Activated gamma-delta T cell treated with anti-CD3 and anti-CD28 coated beads, Interleukin-2, amount 50 U/mL, for 16 hours (primary cell): ENCODE measurements around the gene SUPT3H.

ENCODE experiments used
- DNase-seq: peaks from one replicate; pipeline ENCODE4 v3.0.0-alpha.2; 2020; ENCODE audit warnings: low read depth

SUPT3H gene

GRCh38 chr6:45377554-45378333 lies at the start of gene SUPT3H:
Gene SUPT3H (minus strand): TSS chr6:45377934.
- DNase-seq = peak; percentile 90

DNA sequence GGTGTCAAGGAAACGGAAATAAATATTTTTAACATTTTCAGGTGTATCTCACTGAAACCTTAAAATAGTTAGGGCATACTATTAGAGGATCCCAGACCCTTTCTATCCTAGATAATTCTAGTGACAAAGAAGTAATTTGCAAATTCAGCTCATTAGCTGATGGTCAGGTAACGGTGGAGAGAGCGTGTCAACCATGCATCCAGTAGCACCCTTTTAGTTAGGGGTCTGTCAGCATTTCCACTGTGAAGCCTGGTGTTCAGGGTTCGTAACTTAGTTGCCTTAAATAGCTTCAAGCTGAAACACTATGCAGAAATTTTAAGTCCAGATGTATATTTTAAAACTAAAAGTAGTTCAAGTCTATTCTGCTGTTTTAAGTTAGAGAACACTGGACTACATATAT lies 48.5 kb upstream of the SUPT3H start:
- DNase-seq = no peak

- no peak for DNase-seq
These were observed 46.7 kb upstream of the SUPT3H start for GRCh38 chr6:45424451-45424861.

- no peak for DNase-seq
These were observed 46.2 kb upstream of the SUPT3H start for GRCh38 chr6:45423824-45424450.

GRCh38 chr6:45423111-45423823 lies 45.5 kb upstream of the SUPT3H start:
- DNase-seq = no peak

GRCh38 chr6:45422503-45423110 lies 44.9 kb upstream of the SUPT3H start:
- peak; percentile 43 for DNase-seq

DNA sequence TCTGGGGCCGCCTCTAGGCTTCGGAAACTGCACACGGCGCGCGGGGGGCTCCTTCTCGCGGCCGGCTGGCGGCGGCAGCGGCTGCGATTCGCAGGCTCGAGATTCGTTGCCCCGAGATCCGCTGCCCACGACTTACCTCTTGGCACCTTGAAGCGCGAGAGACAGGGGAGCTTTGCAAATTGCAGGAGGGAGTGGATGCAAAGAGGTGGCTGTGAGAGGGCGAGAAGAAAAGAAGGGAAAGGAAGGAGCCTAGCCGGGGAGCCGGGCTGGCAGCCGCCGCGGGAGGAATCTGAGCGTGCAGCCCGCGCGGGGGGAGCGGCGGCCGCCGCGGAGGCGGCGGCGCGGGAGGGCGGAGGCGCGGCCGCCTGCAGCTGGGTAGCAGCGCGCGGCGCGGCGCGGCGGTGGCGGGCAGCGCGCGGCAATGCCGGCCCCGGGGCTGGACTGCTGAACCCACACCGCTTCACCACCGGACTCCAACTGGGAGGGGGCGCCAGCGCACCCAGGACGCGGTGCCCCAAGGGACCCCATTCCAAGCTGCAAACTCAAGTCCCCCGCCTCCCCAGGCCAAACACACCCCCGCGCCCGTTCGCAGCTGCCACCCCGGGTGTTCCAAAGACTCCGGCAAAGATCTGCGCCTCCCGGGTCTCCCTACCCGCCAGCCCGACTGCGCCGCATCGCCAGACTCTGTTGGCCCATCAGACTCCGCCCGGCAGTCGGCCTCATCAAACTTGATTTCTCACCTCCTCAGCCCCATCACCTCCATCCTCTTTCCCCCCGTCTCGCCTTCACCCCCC lies 44.2 kb upstream of the SUPT3H start:
- DNase-seq = peak; percentile 32

DNA sequence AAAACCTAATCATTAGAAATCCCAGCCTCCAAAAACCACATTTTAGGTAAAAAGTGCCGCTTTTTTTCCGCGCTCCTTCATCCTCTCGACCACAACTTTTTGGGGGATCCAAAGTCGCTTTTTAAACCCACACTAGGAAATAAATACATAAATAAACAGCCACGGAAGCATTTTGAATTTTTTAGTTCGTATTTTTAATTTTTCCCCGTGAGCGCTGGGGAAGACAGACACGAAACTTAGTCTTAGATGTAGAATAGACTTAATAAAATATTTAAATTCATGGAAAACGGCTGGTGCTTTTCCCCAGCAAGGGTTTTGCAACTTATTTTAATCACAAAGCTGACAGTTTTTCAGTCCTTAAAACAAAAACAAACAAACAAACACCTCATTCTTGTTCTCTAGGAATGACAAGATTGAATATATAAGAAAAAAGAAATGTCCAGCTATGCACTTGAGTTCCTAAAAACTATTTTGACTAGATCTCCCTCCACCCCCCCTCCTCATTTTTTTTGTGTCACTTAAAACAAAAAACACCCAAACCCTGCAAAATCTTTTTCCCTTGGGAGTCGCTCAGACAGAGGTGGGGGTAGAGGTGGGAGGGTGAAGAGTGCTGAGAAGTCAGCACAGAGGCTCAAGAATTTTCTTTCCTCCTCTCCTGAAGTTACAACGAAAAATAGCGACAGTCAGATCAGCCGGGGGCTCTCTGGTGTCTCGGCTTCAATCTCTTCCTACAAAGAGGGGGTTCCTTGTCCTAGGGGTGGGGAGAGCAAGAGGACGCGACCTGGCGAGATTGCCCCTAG lies 43.4 kb upstream of the SUPT3H start:
- no peak for DNase-seq

DNA sequence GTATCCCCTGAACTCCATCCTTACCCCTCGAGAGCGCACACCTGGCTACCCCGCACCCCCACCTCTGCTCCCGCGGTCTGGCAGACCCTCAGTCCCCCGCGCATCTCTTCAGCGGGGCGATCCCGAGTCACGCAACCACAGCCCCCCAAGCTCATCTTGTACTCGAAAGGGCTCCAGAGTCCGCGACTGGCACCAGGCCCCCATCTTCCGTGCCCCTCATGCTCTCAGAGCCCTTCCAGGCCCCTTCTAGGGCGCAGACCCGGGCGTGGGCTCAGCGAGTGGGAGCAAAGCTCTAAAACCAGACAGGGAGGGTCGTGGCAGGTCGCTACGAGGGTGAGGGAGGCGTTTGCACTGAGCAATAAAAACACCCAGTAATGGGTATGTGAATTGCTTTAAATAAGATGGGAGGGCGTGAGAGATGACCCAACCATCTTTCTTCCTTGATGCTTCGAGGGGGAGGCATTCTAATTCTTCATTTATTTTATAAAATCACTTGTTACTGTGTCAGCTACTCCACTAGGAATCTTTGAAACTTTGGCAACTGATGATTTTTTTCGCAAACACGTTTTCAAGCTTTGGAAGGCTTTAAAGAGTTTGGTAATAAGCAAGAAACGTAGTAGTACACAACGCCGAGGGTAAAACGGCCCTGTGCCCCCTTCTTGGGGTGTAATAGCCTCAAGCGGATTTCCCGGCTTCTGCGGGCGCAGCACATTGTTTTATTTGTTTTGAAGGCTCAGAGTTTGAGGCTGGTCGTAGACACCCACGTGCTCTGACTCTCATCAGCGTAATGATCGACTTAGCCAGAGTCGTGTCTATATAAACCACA lies 42.6 kb upstream of the SUPT3H start:
- DNase-seq = peak; percentile 45

DNA sequence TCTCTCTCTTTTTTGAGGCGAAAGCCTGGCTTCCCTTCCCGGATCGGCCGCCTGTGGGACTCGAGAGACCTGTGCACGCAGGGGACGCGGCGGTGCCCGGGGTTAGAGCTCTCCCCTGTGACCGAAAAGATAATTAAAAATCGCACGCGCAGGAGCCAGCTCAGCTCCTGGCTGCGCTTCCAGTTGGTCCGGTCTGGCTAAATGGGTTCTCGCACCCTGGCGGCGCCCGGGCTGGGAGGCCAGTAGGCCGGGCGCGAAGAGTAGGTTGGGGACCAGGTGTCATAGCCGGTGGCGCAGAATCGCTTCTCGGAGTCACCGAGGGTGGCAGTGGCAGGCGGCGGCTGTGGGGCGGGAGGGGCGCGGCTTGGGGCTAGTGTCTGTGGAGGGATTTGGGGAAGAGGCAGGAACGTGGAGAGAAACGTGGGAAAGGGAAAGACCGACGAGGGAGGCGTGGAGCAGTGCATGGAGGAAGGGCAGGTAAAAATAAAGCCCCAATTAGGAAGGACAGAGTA lies 41.9 kb upstream of the SUPT3H start:
- peak; percentile 38 for DNase-seq

DNA sequence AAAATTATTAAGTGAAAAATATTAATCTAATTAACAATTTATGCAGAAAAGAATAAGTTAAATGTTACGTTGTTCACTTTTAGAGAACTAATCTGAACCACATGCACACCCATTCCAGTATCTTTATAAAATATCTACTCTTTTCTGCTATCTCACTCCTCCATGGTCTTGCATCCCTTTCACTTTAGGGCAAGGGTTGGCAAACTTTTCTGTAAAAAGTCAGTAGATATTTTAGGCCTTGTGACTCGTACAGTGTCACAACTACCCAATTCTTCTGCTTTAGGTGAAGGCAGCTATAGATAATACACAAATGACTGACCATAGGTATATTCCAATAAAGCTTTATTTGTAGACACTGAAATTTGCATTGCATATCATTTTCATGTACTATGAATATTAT lies 39.7 kb upstream of the SUPT3H start:
- no peak for DNase-seq

- DNase-seq = no peak
These were observed 39.0 kb upstream of the SUPT3H start for GRCh38 chr6:45416700-45417099.

DNA sequence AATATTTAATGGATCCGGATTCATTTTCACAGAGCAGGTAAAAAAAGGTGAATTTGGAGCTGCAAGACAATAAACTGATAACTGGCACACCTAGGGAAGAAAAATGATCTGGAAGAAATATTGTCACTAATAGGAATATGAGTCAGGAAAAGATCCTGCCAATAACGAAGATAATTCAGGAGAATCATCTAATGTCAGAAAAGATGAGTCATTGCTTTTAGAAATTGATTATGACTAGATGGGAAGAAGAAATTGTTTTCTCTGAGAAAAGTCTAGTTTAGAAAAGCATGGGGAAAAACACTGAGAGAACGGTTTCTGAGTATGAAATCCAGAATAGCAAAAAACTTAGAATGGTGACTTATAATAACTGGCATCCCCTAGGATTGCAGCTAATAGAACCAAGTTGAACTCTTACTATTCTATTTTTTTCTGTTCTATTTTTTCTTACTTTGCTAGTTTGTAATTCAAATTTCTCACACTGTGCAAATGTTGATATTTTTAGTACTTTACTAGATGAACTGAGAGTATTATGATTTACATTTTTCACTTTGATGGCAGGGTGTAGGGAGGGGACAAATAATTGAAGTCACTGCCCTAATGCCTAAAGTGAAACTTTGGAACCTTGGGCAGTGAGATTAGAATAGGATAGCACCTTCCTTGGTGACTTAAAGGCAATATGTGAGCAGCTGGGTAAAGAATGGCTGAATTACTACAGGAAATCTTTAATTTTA lies 38.2 kb upstream of the SUPT3H start:
- no peak for DNase-seq

GRCh38 chr6:45415315-45415714 lies 37.6 kb upstream of the SUPT3H start:
- DNase-seq = no peak

- no peak for DNase-seq
These were observed 34.2 kb upstream of the SUPT3H start for GRCh38 chr6:45411959-45412358.

DNA sequence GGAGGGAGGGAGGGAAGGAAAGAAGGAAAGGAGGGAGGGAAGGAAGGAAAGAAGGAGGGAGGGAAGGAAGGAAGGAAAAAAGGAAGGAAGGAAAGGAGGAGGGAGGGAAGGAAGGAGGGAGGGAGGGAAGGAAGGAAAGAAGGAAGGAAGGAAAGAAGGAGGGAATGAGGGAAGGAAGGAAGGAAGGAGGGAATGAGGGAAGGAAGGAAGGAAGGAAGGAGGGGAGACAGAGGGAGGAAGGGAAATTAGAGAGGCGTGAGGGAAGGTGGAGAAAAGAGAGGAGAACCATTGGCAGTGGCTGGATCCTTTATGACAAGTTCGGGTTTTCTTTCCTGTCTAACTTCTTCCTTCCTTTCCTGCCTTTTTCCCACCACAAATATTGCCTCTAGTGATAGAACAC lies 22.3 kb upstream of the SUPT3H start:
- no peak for DNase-seq

GRCh38 chr6:45398075-45398813 lies 20.5 kb upstream of the SUPT3H start:
- no peak for DNase-seq

- no peak for DNase-seq
These were observed 16.9 kb upstream of the SUPT3H start for GRCh38 chr6:45394586-45395095.
